DOHH2 (cell line): Measurements from ENCODE around the gene ATP2B3.

Experiments used
- H3F3A ChIP-seq: fragments of 200-600 bp; sonication (generic), shearing (Covaris generic); 2 replicates; pipeline ENCODE4 v1.6.0; 2016; ENCODE audit warnings: antibody characterized with exemption, mild to moderate bottlenecking; ENCODE audit not compliant: control insufficient read depth, insufficient read depth
- H3K27ac ChIP-seq: fragments of 200-600 bp; sonication (generic); 2 replicates; pipeline ENCODE4 v1.5.1; 2014; ENCODE audit warnings: low read depth, mild to moderate bottlenecking, low read length, moderate library complexity
- H3K27me3 ChIP-seq: fragments of 200-600 bp; sonication (generic); 2 replicates; pipeline ENCODE4 v1.6.1; 2014; ENCODE audit warnings: mild to moderate bottlenecking, low read length, mixed read lengths; ENCODE audit not compliant: control insufficient read depth
- H3K36me3 ChIP-seq: fragments of 200-600 bp; sonication (generic); 2 replicates; pipeline ENCODE4 v1.6.1; 2014; ENCODE audit warnings: mild to moderate bottlenecking, low read length, moderate library complexity, mixed read lengths; ENCODE audit not compliant: control insufficient read depth
- H3K4me1 ChIP-seq: fragments of 200-600 bp; sonication (generic); 2 replicates; pipeline ENCODE4 v1.6.1; 2014; ENCODE audit warnings: mild to moderate bottlenecking, low read length, mixed read lengths; ENCODE audit not compliant: control insufficient read depth
- H3K4me2 ChIP-seq: fragments of 200-600 bp; sonication (generic); 2 replicates; pipeline ENCODE4 v1.6.0; 2014; ENCODE audit warnings: mild to moderate bottlenecking, low read length, moderate library complexity
- H3K4me3 ChIP-seq: fragments of 200-600 bp; sonication (generic); 2 replicates; pipeline ENCODE4 v1.5.1; 2014; ENCODE audit warnings: mild to moderate bottlenecking, low read length, mixed read lengths
- H3K79me2 ChIP-seq: fragments of 200-600 bp; sonication (generic); 2 replicates; pipeline ENCODE4 v1.6.1; 2014; ENCODE audit warnings: mild to moderate bottlenecking, low read length, mixed read lengths; ENCODE audit not compliant: control insufficient read depth
- H3K9me2 ChIP-seq: fragments of 200-600 bp; sonication (generic); replicated peaks from 2 replicates; pipeline ENCODE4 v1.6.1; 2014; ENCODE audit warnings: mild to moderate bottlenecking, low read length, mixed read lengths; ENCODE audit not compliant: control insufficient read depth
- H3K9me3 ChIP-seq: fragments of 200-600 bp; sonication (generic); 2 replicates; pipeline ENCODE4 v1.6.1; 2014; ENCODE audit warnings: antibody characterized with exemption, low read length, mixed read lengths; ENCODE audit not compliant: control insufficient read depth, insufficient read depth
- H4K20me1 ChIP-seq: fragments of 200-600 bp; sonication (generic); 2 replicates; pipeline ENCODE4 v1.6.0; 2014; ENCODE audit warnings: low read depth, mild to moderate bottlenecking, antibody characterized with exemption, low read length, moderate library complexity; ENCODE audit not compliant: control insufficient read depth, insufficient read depth
- CTCF ChIP-seq: fragments of 200-600 bp; sonication (generic); IDR thresholded peaks from one replicate; pipeline ENCODE4 v1.5.1; 2014; ENCODE audit warnings: antibody characterized with exemption, mild to moderate bottlenecking, low read depth, low read length; ENCODE audit not compliant: poor library complexity, severe bottlenecking
- EZH2phosphoT487 ChIP-seq: fragments of 200-600 bp; sonication (generic); IDR thresholded peaks from 2 replicates; pipeline ENCODE4 v1.6.1; 2017; ENCODE audit warnings: borderline replicate concordance, mild to moderate bottlenecking, antibody characterized with exemption, low read length, moderate library complexity, mixed read lengths

Gene ATP2B3

GRCh38 chrX:153525451-153525850 is 8.0 kb downstream of the ATP2B3 start:
- Histone ChIP-seq H3K4me2 (no peak overlapping the region), H3F3A (no peaks in the 10 kb centered on the region), H4K20me1 (no peaks in the 10 kb centered on the region), H3K9me2 (no peaks in the 10 kb centered on the region), H3K36me3 (no peaks in the 10 kb centered on the region), H3K9me3 (no peaks in the 10 kb centered on the region), H3K27me3 (no peaks in the 10 kb centered on the region; the same call in 1 of the 2 replicates), H3K4me1 (no peaks in the 10 kb centered on the region), H3K27ac (no peak overlapping the region), H3K79me2 (no peaks in the 10 kb centered on the region), H3K4me3 (no peak overlapping the region)
- TF ChIP-seq EZH2phosphoT487 (no peak), CTCF (no peak)

GRCh38 chrX:153526042-153526441 is 8.6 kb downstream of the ATP2B3 start:
- H3K27me3 ChIP-seq: no peaks in the 10 kb centered on the region; the same call in 1 of the 2 replicates
- no peaks in the 10 kb centered on the region for H3K79me2 ChIP-seq
- no peak overlapping the region for H3K4me2 ChIP-seq
- H3K36me3 ChIP-seq: no peaks in the 10 kb centered on the region
- H3F3A ChIP-seq: no peaks in the 10 kb centered on the region
- no peaks in the 10 kb centered on the region for H4K20me1 ChIP-seq
- no peaks in the 10 kb centered on the region for H3K9me2 ChIP-seq
- H3K9me3 ChIP-seq: no peaks in the 10 kb centered on the region
- no peak for TF ChIP-seq CTCF
- TF ChIP-seq EZH2phosphoT487: no peak
- H3K27ac ChIP-seq: no peak overlapping the region
- no peak overlapping the region for H3K4me3 ChIP-seq
- no peaks in the 10 kb centered on the region for H3K4me1 ChIP-seq

- TF ChIP-seq CTCF: no peak
- TF ChIP-seq EZH2phosphoT487: no peak
- no peak overlapping the region for H3K4me3 ChIP-seq
- H3K79me2 ChIP-seq: no peaks in the 10 kb centered on the region
- H3K9me3 ChIP-seq: no peaks in the 10 kb centered on the region
- no peaks in the 10 kb centered on the region for H3K9me2 ChIP-seq
- H3K36me3 ChIP-seq: no peaks in the 10 kb centered on the region
- H3K27me3 ChIP-seq: no peaks in the 10 kb centered on the region; the same call in 1 of the 2 replicates
- H4K20me1 ChIP-seq: no peaks in the 10 kb centered on the region
- no peak overlapping the region for H3K4me2 ChIP-seq
- H3K4me1 ChIP-seq: no peaks in the 10 kb centered on the region
- H3K27ac ChIP-seq: no peak overlapping the region
- H3F3A ChIP-seq: no peaks in the 10 kb centered on the region
Observed at GRCh38 chrX:153526801-153527200, 9.4 kb downstream of the ATP2B3 start.
